NCI-H146 (cell line): ENCODE data around the gene SLC13A5.
A peak's percentile ranks its signal among the peaks of the same experiment; 100 is the strongest.
"Not testable (repeated sequence)": the region's sequence is repeated elsewhere in the genome, so short reads cannot be mapped to it uniquely, and the experiment has no call there.

ENCODE experiments used
- DNase-seq: peaks from one replicate; lab custom pipeline; 2025; lab: John Stamatoyannopoulos, UW

Gene SLC13A5

GRCh38 chr17:6711081-6711674 is 2.0 kb downstream of the SLC13A5 start:
- DNase-seq: no peak

- no peak for DNase-seq
Measured at GRCh38 chr17:6710317-6710716, 2.9 kb downstream of the SLC13A5 start.

GRCh38 chr17:6708357-6708961 is 4.7 kb downstream of the SLC13A5 start:
- DNase-seq: no peak

- DNase-seq: no peak
Measured at GRCh38 chr17:6706996-6707395, 6.2 kb downstream of the SLC13A5 start.

GRCh38 chr17:6706499-6706898 is 6.7 kb downstream of the SLC13A5 start:
- no peak for DNase-seq

- no peak for DNase-seq
Measured at GRCh38 chr17:6704470-6705052, 8.6 kb downstream of the SLC13A5 start.

GRCh38 chr17:6703751-6704150 is 9.4 kb downstream of the SLC13A5 start:
- no peak for DNase-seq

- no peak for DNase-seq
Measured at GRCh38 chr17:6702567-6703215, 10.5 kb downstream of the SLC13A5 start.

GRCh38 chr17:6701719-6702118 is 11.4 kb downstream of the SLC13A5 start:
- peak; percentile 7 for DNase-seq

GRCh38 chr17:6700948-6701307 is 12.2 kb downstream of the SLC13A5 start:
- DNase-seq: no peak

- DNase-seq: no peak
Measured at GRCh38 chr17:6699997-6700947, 12.9 kb downstream of the SLC13A5 start.

- no peak for DNase-seq
Measured at GRCh38 chr17:6698004-6698403, 15.2 kb downstream of the SLC13A5 start.

GRCh38 chr17:6696906-6697305 is 16.3 kb downstream of the SLC13A5 start:
- DNase-seq: no peak

GRCh38 chr17:6695565-6695964 is 17.6 kb downstream of the SLC13A5 start:
- no peak for DNase-seq

- DNase-seq: no peak
Measured at GRCh38 chr17:6695051-6695450, 18.1 kb downstream of the SLC13A5 start.

- DNase-seq: not testable (repeated sequence)
Measured at GRCh38 chr17:6691958-6692357, 21.2 kb downstream of the SLC13A5 start.

- no peak for DNase-seq
Measured at GRCh38 chr17:6691546-6691945, 21.6 kb downstream of the SLC13A5 start.

- no peak for DNase-seq
Measured at GRCh38 chr17:6690641-6691040, 22.5 kb downstream of the SLC13A5 start.

GRCh38 chr17:6688944-6689343 is 24.2 kb downstream of the SLC13A5 start:
- DNase-seq: no peak

- peak; percentile 8 for DNase-seq
Measured at GRCh38 chr17:6686026-6686425, 27.1 kb downstream of the SLC13A5 start.

- DNase-seq: no peak
Measured at GRCh38 chr17:6684881-6685767, 28.0 kb downstream of the SLC13A5 start.
